Endothelial cell of umbilical vein (primary cell): Measurements from ENCODE around the gene TYW5. TPM values are rescaled to one million over a fixed set of nuclear protein-coding genes. Genes with fewer than 3 reads are reported as not detected.

Source experiments
- BruUV-seq: library from RNA; stranded (reverse); fragments of 400-500 nt; replicated peaks from 2 replicates; lab custom pipeline; 2021; lab: Mats Ljungman, UMichigan
- CTCF ChIA-PET: fragments of 300-600, 350-600 bp; sonication (Branson Sonifier 250); formaldehyde crosslinking; loops from one replicate; lab custom pipeline; 2021; ENCODE audit warnings: antibody characterized with exemption, inconsistent platforms; lab: Charles Lee
- POLR2A ChIA-PET: fragments of 300-600, 350-600 bp; sonication (Branson Sonifier 250); formaldehyde crosslinking; loops from one replicate; lab custom pipeline; 2021; ENCODE audit warnings: antibody characterized with exemption, inconsistent platforms; lab: Charles Lee
- DNase-seq: peaks from one replicate; pipeline ENCODE4 v3.0.0-alpha.2; 2011; ENCODE audit warnings: low read depth, low spot score
- FAIRE-seq: peaks from 2 replicates; lab custom pipeline; 2011; peaks lifted over from hg19 to GRCh38; lab: Jason Lieb, UNC
- H2AFZ ChIP-seq: 2 replicates; pipeline ENCODE4 v1.6.0; 2012; ENCODE audit warnings: low read depth, low read length, control low read depth, inconsistent platforms
- H3K27ac ChIP-seq: 2 replicates; pipeline ENCODE4 v1.5.1; 2011; ENCODE audit warnings: low read depth, mild to moderate bottlenecking, control low read depth, low read length, moderate library complexity; ENCODE audit not compliant: insufficient read depth
- H3K27me3 ChIP-seq, 2 experiments: 2 replicates each; pipeline versions ENCODE4 v1.6.0 to v1.6.1; 2011; ENCODE audit warnings: low read length in 2 of 2, mixed read lengths in 1 of 2; ENCODE audit not compliant: control insufficient read depth in 2 of 2, insufficient read depth in 2 of 2
- H3K36me3 ChIP-seq, 2 experiments: 2 replicates in 1 of 2; 3 replicates in 1 of 2; pipeline ENCODE4 v1.5.1; 2011; ENCODE audit warnings: low read length in 2 of 2, mild to moderate bottlenecking in 1 of 2, moderate library complexity in 1 of 2; ENCODE audit not compliant: control insufficient read depth in 2 of 2, insufficient read depth in 2 of 2; ENCODE audit errors: extremely low read depth in 1 of 2
- H3K4me1 ChIP-seq: 3 replicates; pipeline ENCODE4 v1.5.1; 2011; ENCODE audit warnings: mild to moderate bottlenecking, low read length; ENCODE audit not compliant: control insufficient read depth, insufficient read depth; ENCODE audit errors: extremely low read depth
- H3K4me2 ChIP-seq: 2 replicates; pipeline ENCODE4 v1.6.1; 2011; ENCODE audit warnings: low read length, control low read depth, mixed read lengths; ENCODE audit not compliant: insufficient read depth
- H3K4me3 ChIP-seq, 3 experiments: fragments of 200-600 bp in 1 of 3; sonication (generic), shearing (Covaris generic) in 1 of 3; replicated peaks in 1 of 3; 2 replicates each; pipeline ENCODE4 v1.5.1; 2011 to 2016; ENCODE audit warnings: control low read depth in 3 of 3, low read length in 3 of 3, mild to moderate bottlenecking in 2 of 3, inconsistent platforms in 1 of 3, low read depth in 1 of 3, moderate library complexity in 1 of 3; ENCODE audit not compliant: insufficient read depth in 1 of 3
- H3K79me2 ChIP-seq: 2 replicates; pipeline ENCODE4 v1.6.0; 2012; ENCODE audit warnings: low read length, inconsistent platforms; ENCODE audit not compliant: control insufficient read depth, insufficient read depth
- H3K9ac ChIP-seq: replicated peaks from 2 replicates; pipeline ENCODE3; 2011; ENCODE audit warnings: low read length, control low read depth; ENCODE audit not compliant: insufficient read depth; ENCODE audit errors: extremely low read depth
- H3K9me1 ChIP-seq: replicated peaks from 3 replicates; pipeline ENCODE4 v1.6.0; 2011; ENCODE audit warnings: mild to moderate bottlenecking, low read length; ENCODE audit not compliant: control insufficient read depth, insufficient read depth; ENCODE audit errors: extremely low read depth
- H3K9me3 ChIP-seq: replicated peaks from 2 replicates; pipeline ENCODE4 v1.5.1; 2012; ENCODE audit warnings: low read length, inconsistent platforms; ENCODE audit not compliant: control insufficient read depth, insufficient read depth
- H4K20me1 ChIP-seq: replicated peaks from 2 replicates; pipeline ENCODE3; 2011; ENCODE audit warnings: mild to moderate bottlenecking, low read length; ENCODE audit not compliant: control insufficient read depth, insufficient read depth; ENCODE audit errors: extremely low read depth
- CTCF ChIP-seq, 2 donors: IDR thresholded peaks; 1 replicate in 1 of 2; 2 replicates in 1 of 2; pipeline ENCODE4 v1.5.1; 2011; ENCODE audit warnings: low read length in 2 of 2, mild to moderate bottlenecking in 2 of 2, moderate library complexity in 2 of 2, control low read depth in 1 of 2, inconsistent platforms in 1 of 2, low read depth in 1 of 2; ENCODE audit not compliant: insufficient read depth in 1 of 2; ENCODE audit errors: extremely low read depth in 1 of 2
- EZH2 ChIP-seq: IDR thresholded peaks from 2 replicates; pipeline ENCODE4 v1.6.1; 2012; ENCODE audit warnings: borderline replicate concordance, low read depth, mild to moderate bottlenecking, moderate library complexity, low read length, inconsistent platforms; ENCODE audit not compliant: severe bottlenecking
- FOS ChIP-seq: IDR thresholded peaks from 2 replicates; pipeline ENCODE4 v1.6.1; 2011; ENCODE audit warnings: mild to moderate bottlenecking, low read length, moderate library complexity, borderline replicate concordance; ENCODE audit not compliant: insufficient read depth
- GATA2 ChIP-seq: IDR thresholded peaks from 2 replicates; pipeline ENCODE4 v1.7.0; 2011; ENCODE audit warnings: low read depth, mild to moderate bottlenecking, moderate library complexity, mixed read lengths, low read length; ENCODE audit not compliant: insufficient read length, insufficient read depth
- JUN ChIP-seq: IDR thresholded peaks from 2 replicates; pipeline ENCODE4 v1.6.1; 2011; ENCODE audit warnings: borderline replicate concordance, low read depth; ENCODE audit not compliant: insufficient read length, insufficient read depth
- MYC ChIP-seq: IDR thresholded peaks from one replicate; pipeline ENCODE4 v1.6.1; 2011; ENCODE audit warnings: mild to moderate bottlenecking, low read depth, low read length
- POLR2AphosphoS5 ChIP-seq: IDR thresholded peaks from 2 replicates; pipeline ENCODE4 v1.6.1; 2012; ENCODE audit warnings: low read depth, mild to moderate bottlenecking, control low read depth, low read length, moderate library complexity; ENCODE audit not compliant: insufficient read depth
- dilution Hi-C: fragments of 300-500 bp; cut with MboI; formaldehyde crosslinking; loops from one replicate; pipeline ENCODE4 v1.15.0; 2019; ENCODE audit warnings: low sequenced_read_pairs; ENCODE audit not compliant: extremely low pct_ligation_motif_present
- intact Hi-C: fragments of 100-400 bp; cut with micrococcal nuclease; formaldehyde crosslinking; loops from one replicate; pipeline ENCODE4 v1.10.0; 2022
- polyA plus RNA-seq, 4 experiments: library from polyadenylated mRNA; depleted of rRNA in 3 of 4; stranded (reverse) in 3 of 4; unstranded in 1 of 4; fragments of >200 nt; gene quantifications; 2 replicates each; pipeline versions ENCODE4 v1.2.1 to v1.2.3, GENCODE V29; 2011 to 2012; ENCODE audit warnings: missing spikeins in 1 of 4
- total RNA-seq: library from RNA; stranded (reverse); gene quantifications from 2 replicates; pipeline ENCODE4 v1.2.3, GENCODE V29; 2021

Gene TYW5
- total and polyA plus RNA-seq, 2 donors (not counting 3 experiments of a cell fraction or from before 2014, with no cell fraction given), result 2.6 to 8.9 TPM

- FAIRE-seq (no peak), DNase-seq (no peak)
- ChIA-PET POLR2A (no interaction called here), CTCF (interaction anchor here (0.9 kb wide), 1 partner anchor 14 kb away, joined by 6 read pairs; no protein-coding TSS in a partner anchor)
- dilution Hi-C loops (no loop called here), intact Hi-C loops (no loop called here)
- no peaks in the 10 kb centered on the region for H4K20me1 ChIP-seq
- no peak overlapping the region for H3K9ac ChIP-seq
- no peak overlapping the region for H3K4me3 ChIP-seq
- H3K27me3 ChIP-seq, result no peaks in the 10 kb centered on the region
- H3K79me2 ChIP-seq, result peaks cover 41% of the 10 kb centered on the region
- H3K36me3 ChIP-seq, result peaks cover 2 to 4% of the 10 kb centered on the region in 2 experiments
- no TSS peak for BruUV-seq
- no peaks in the 10 kb centered on the region for H3K9me3 ChIP-seq
- no peak overlapping the region for H2AFZ ChIP-seq
- TF ChIP-seq GATA2 (no peak), POLR2AphosphoS5 (no peak)
- no peak overlapping the region for H3K27ac ChIP-seq
- no peak overlapping the region for H3K4me2 ChIP-seq
- H3K4me1 ChIP-seq, result no peaks in the 10 kb centered on the region
- H3K9me1 ChIP-seq, result no peaks in the 10 kb centered on the region
Observed at GRCh38 chr2:199926806-199927205, 28.5 kb downstream of the TYW5 start.

GRCh38 chr2:199923924-199924323, 31.4 kb downstream of the TYW5 start:
- intact Hi-C loops (loop anchor here (1.0 kb wide), 1 partner anchor 10 kb away; no protein-coding TSS in a partner anchor), dilution Hi-C loops (no loop called here)
- no peak overlapping the region for H3K9ac ChIP-seq
- no peaks in the 10 kb centered on the region for H4K20me1 ChIP-seq
- no peak overlapping the region for H3K4me3 ChIP-seq
- DNase-seq (no peak), FAIRE-seq (no peak)
- BruUV-seq, result no TSS peak
- TF ChIP-seq MYC (no peak), CTCF (IDR thresholded peaks at IDR 0.05; ENCODE audit: extremely low read depth in 1 of 2, insufficient read depth in 1 of 2, low read depth in 1 of 2, low read length in 2 of 2) (no peak), POLR2AphosphoS5 (no peak), JUN (peak; percentile 6), EZH2 (no peak), FOS (no peak)
- H3K9me3 ChIP-seq, result no peaks in the 10 kb centered on the region
- POLR2A ChIA-PET, result no interaction called here
- H3K79me2 ChIP-seq, result peaks cover 65% of the 10 kb centered on the region
- no peaks in the 10 kb centered on the region for H3K4me1 ChIP-seq
- peaks cover 2 to 3% of the 10 kb centered on the region in 2 experiments for H3K36me3 ChIP-seq
- H2AFZ ChIP-seq, result no peak overlapping the region
- no peak overlapping the region for H3K27ac ChIP-seq
- CTCF ChIA-PET, result no interaction called here
- H3K4me2 ChIP-seq, result no peak overlapping the region
- H3K27me3 ChIP-seq, result no peaks in the 10 kb centered on the region
- H3K9me1 ChIP-seq, result no peaks in the 10 kb centered on the region
